ENCODE results near the gene LCP1.

DNA sequence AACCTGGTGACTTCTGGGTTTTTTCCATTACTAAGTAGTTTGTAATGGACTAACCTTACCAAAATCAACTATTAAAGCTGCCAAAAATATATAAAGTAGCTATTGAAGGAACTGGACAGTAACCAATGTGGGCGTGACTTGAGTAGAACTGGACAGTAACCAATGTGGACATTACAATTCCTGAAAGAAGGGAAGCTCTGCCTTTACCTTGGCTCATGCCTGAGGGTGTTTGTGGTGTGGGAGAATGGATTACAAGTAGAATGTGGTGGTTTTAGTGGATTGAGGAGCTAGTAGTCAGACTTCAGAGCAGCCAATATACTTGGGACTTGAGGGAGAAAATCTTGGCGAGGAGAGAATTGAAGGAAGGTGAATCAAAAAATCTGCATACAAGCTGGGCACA is 47.3 kb upstream of the LCP1 start:
- TF ChIP-seq, protein P1, sequence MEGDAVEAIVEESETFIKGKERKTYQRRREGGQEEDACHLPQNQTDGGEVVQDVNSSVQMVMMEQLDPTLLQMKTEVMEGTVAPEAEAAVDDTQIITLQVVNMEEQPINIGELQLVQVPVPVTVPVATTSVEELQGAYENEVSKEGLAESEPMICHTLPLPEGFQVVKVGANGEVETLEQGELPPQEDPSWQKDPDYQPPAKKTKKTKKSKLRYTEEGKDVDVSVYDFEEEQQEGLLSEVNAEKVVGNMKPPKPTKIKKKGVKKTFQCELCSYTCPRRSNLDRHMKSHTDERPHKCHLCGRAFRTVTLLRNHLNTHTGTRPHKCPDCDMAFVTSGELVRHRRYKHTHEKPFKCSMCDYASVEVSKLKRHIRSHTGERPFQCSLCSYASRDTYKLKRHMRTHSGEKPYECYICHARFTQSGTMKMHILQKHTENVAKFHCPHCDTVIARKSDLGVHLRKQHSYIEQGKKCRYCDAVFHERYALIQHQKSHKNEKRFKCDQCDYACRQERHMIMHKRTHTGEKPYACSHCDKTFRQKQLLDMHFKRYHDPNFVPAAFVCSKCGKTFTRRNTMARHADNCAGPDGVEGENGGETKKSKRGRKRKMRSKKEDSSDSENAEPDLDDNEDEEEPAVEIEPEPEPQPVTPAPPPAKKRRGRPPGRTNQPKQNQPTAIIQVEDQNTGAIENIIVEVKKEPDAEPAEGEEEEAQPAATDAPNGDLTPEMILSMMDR (IDR thresholded peaks at IDR 0.05): no peak
- no peak for TF ChIP-seq ZFX (IDR thresholded peaks at IDR 0.05; ENCODE audit: borderline replicate concordance)

All from 22Rv1 (cell line).